Measurements from ENCODE around the gene SUGCT. TPM values are rescaled to one million over a fixed set of nuclear protein-coding genes. Genes with fewer than 3 reads are reported as not detected.

Gene SUGCT
- total RNA-seq, 1 experiment from 2014 or later = 9.9 TPM

GRCh38 chr7:40717242-40717641 is 582.4 kb downstream of the SUGCT start:
- Mint-ChIP-seq H3K9me3 (ENCODE audit: unreplicated experiment) (peaks cover 9% of the 10 kb centered on the region), H3K4me3 (ENCODE audit: unreplicated experiment) (peak overlapping the region; percentile 52), H3K27ac (ENCODE audit: unreplicated experiment) (peak overlapping the region; percentile 35), H3K4me1 (ENCODE audit: low read depth, unreplicated experiment) (peaks cover 15% of the 10 kb centered on the region), H3K27me3 (ENCODE audit: insufficient read depth, unreplicated experiment) (no peaks in the 10 kb centered on the region), H3K36me3 (ENCODE audit: insufficient read depth, unreplicated experiment) (peaks cover 5% of the 10 kb centered on the region)
- BruUV-seq (replicated peaks) = no TSS peak
- CTCF ChIA-PET = no interaction called here
- Histone ChIP-seq H3K27me3 (replicated peaks; ENCODE audit: control insufficient read depth, insufficient read depth, low read length) (no peaks in the 10 kb centered on the region), H3K9me3 (no peaks in the 10 kb centered on the region), H3K4me3 (ENCODE audit: low read depth, low read length) (no peak overlapping the region), H3K36me3 (ENCODE audit: control insufficient read depth, insufficient read depth, low read length) (no peaks in the 10 kb centered on the region), H3K4me1 (peaks cover 8% of the 10 kb centered on the region; the same call in 1 of the 2 replicates)
- intact Hi-C loops (cut with micrococcal nuclease; ENCODE audit: unreplicated experiment) = no loop called here
- DNase-seq = peak; percentile 80 to 90
- POLR2A ChIA-PET = interaction anchor here (0.8 kb wide), 1 partner anchor 32 kb away, joined by 3 read pairs; no protein-coding TSS in a partner anchor
- no peak for TF ChIP-seq CTCF (IDR thresholded peaks at IDR 0.05; ENCODE audit: insufficient read depth in 1 of 2, low read depth in 1 of 2, low read length in 1 of 2, severe bottlenecking in 1 of 2, unreplicated experiment in 1 of 2)

DNA sequence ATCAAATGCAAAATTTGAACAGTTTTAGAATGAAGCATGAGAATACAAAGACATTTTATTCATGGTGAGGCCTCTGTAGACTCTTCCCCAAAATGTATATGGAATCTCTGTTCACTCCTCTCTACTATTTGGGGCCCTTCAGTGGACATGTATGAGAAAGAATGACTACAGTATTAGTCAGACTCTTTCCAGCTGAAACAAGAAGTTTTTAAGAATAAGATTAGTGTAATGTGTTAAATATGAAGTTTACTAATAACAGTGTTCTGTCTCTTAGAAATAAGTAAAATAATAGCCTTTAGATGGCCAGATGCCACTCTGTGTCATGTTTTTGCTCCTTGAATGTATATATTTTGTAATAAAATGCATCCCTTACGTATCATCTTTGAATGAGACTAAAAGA is 585.6 kb downstream of the SUGCT start:
- peaks cover 5% of the 10 kb centered on the region for H3K36me3 Mint-ChIP-seq (ENCODE audit: insufficient read depth, unreplicated experiment)
- no peak overlapping the region for H3K4me3 Mint-ChIP-seq (ENCODE audit: unreplicated experiment)
- ChIA-PET CTCF (no interaction called here), POLR2A (no interaction called here)
- no peaks in the 10 kb centered on the region for H3K27me3 ChIP-seq (replicated peaks; ENCODE audit: control insufficient read depth, insufficient read depth, low read length)
- H3K27me3 Mint-ChIP-seq (ENCODE audit: insufficient read depth, unreplicated experiment) = no peaks in the 10 kb centered on the region
- H3K27ac Mint-ChIP-seq (ENCODE audit: unreplicated experiment) = no peak overlapping the region
- intact Hi-C loops (cut with micrococcal nuclease; ENCODE audit: unreplicated experiment) = no loop called here
- H3K4me1 Mint-ChIP-seq (ENCODE audit: low read depth, unreplicated experiment) = peaks cover 14% of the 10 kb centered on the region
- DNase-seq = no peak
- no peak overlapping the region for H3K4me3 ChIP-seq (ENCODE audit: low read depth, low read length)
- H3K9me3 Mint-ChIP-seq (ENCODE audit: unreplicated experiment) = peaks cover 8% of the 10 kb centered on the region
- no peak for TF ChIP-seq CTCF (IDR thresholded peaks at IDR 0.05; ENCODE audit: insufficient read depth in 1 of 2, low read depth in 1 of 2, low read length in 1 of 2, severe bottlenecking in 1 of 2, unreplicated experiment in 1 of 2)
- peaks cover 8% of the 10 kb centered on the region; the same call in 1 of the 2 replicates for H3K4me1 ChIP-seq
- no TSS peak for BruUV-seq (replicated peaks)
- no peaks in the 10 kb centered on the region for H3K9me3 ChIP-seq
- H3K36me3 ChIP-seq (ENCODE audit: control insufficient read depth, insufficient read depth, low read length) = no peaks in the 10 kb centered on the region

DNA sequence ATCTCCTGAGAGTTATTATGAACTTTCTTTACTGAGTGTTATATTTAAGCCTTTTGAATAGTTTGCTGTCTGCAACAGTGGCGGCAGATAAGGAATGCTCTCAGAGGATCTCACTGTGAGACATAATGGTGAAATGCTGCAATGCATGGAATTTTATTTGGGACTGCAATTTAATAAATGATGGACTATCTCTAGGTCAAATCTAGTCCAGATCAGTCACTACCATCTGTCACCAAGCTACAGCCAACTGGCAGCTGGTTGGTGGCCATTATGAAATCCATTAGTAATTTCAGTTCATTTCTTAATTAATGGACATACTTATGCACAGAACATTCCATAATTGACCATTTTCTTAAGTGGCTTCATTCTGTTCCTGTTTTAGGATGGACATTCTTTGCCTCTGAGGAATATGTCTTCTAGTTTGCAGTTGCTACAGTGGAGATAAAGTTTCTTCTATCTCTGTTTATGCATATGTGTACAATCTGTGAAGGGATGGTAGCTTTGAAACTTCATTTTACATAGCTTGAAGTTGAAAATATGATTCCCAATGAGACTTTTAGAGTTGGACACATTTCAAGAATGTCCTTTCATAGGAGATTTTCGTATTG is 586.6 kb downstream of the SUGCT start:
- no peaks in the 10 kb centered on the region for H3K9me3 Mint-ChIP-seq (ENCODE audit: unreplicated experiment)
- ChIA-PET POLR2A (no interaction called here), CTCF (no interaction called here)
- no peak for TF ChIP-seq CTCF (IDR thresholded peaks at IDR 0.05; ENCODE audit: insufficient read depth in 1 of 2, low read depth in 1 of 2, low read length in 1 of 2, severe bottlenecking in 1 of 2, unreplicated experiment in 1 of 2)
- H3K4me1 Mint-ChIP-seq (ENCODE audit: low read depth, unreplicated experiment) = peaks cover 7% of the 10 kb centered on the region
- intact Hi-C loops (cut with micrococcal nuclease; ENCODE audit: unreplicated experiment) = no loop called here
- H3K4me3 ChIP-seq (ENCODE audit: low read depth, low read length) = no peak overlapping the region
- H3K36me3 ChIP-seq (ENCODE audit: control insufficient read depth, insufficient read depth, low read length) = no peaks in the 10 kb centered on the region
- no peak for DNase-seq
- H3K27ac Mint-ChIP-seq (ENCODE audit: unreplicated experiment) = no peak overlapping the region
- H3K4me1 ChIP-seq = peaks cover 8% of the 10 kb centered on the region; the same call in 1 of the 2 replicates
- no peaks in the 10 kb centered on the region for H3K27me3 Mint-ChIP-seq (ENCODE audit: insufficient read depth, unreplicated experiment)
- no peaks in the 10 kb centered on the region for H3K27me3 ChIP-seq (replicated peaks; ENCODE audit: control insufficient read depth, insufficient read depth, low read length)
- BruUV-seq (replicated peaks) = no TSS peak
- H3K36me3 Mint-ChIP-seq (ENCODE audit: insufficient read depth, unreplicated experiment) = peaks cover 5% of the 10 kb centered on the region
- H3K4me3 Mint-ChIP-seq (ENCODE audit: unreplicated experiment) = no peak overlapping the region
- H3K9me3 ChIP-seq = no peaks in the 10 kb centered on the region
